ENCODE results near the gene TMEM200B.

- TF ChIP-seq ZFP36 (IDR thresholded peaks at IDR 0.05; ENCODE audit: borderline replicate concordance, partially characterized antibody) (no peak), PBX3 (IDR thresholded peaks at IDR 0.05) (no peak), CTCF (IDR thresholded peaks at IDR 0.05) (no peak), ELK1 (IDR thresholded peaks at IDR 0.05; ENCODE audit: low read depth, low read length) (no peak), RFX5 (IDR thresholded peaks at IDR 0.05) (no peak), MAFK (IDR thresholded peaks at IDR 0.05; ENCODE audit: partially characterized antibody) (no peak), MAX (IDR thresholded peaks at IDR 0.05) (no peak), CHD2 (IDR thresholded peaks at IDR 0.05; ENCODE audit: low read length, partially characterized antibody) (no peak), KDM5A (IDR thresholded peaks at IDR 0.05) (no peak), CEBPB (IDR thresholded peaks at IDR 0.05) (no peak), JUN (IDR thresholded peaks at IDR 0.05) (no peak), EP300 (IDR thresholded peaks at IDR 0.05) (no peak), REST (IDR thresholded peaks at IDR 0.05) (no peak), SMC3 (IDR thresholded peaks at IDR 0.05) (no peak)
These were observed 23.2 kb downstream of the TMEM200B start for GRCh38 chr1:29100487-29100886.

Measured in A549 (cell line).